GM19240 (cell line): ENCODE data around the gene INF2.
A peak's percentile ranks its signal among the peaks of the same experiment; 100 is the strongest.

Source experiments
- DNase-seq: peaks from one replicate; pipeline ENCODE4 v3.0.0; 2011; ENCODE audit warnings: low spot score; ENCODE audit not compliant: insufficient read length

The INF2 gene

DNA sequence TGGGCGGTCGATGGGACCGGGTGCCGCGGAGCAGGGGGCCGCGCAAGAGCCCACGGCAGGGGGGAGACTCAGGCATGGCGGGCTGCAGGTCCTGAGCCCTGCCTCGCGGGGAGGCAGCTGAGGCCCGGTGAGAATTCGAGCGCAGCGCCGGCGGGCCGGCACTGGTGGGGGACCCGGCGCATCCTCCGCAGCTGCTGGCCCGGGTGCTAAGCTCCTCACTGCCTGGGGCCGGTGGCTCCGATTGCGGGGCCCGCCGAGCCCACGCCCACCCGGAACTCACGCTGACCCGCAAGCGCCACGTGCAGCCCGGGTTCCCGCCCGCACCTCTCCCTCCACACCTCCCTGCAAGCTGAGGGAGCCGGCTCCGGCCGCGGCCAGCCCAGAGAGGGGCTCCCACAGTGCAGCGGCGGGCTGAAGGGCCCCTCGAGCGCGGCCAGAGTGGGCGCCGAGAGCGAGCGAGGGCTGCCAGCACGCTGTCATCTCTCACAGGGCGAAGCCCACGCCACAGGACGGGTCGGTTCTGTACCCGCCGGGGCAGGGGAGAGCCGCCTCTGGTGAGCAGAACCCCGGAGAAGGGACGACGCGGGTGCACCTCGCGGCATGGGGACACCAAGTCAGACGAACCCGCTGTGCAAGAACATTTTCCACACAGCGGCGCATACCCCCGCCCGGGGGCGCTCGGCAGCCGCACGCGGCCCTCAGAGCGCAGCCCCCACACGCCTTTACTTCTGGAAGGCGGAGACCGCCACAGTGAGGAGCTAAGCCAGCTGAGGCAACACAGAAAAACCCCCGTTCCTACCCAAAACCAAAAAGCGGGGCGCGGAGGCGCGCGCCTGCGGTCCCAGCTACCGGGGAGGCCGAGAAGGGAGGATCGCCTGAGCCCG lies 62.4 kb downstream of the INF2 start:
- no peak for DNase-seq

DNA sequence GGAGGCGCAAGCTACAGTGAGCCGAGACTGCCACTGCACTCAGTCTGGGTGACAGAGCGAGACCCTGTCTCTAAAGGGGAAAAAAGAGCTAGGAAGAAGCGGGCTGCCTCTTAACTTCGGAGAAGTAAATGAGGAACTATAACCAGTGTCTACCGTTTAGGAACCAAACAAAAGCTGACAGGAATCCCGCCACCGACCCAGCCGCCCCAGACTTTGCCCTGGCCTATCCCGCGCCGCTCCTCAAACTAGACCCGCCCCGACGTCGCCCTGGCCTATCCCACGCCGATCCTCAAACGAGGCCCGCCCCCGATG lies 63.0 kb downstream of the INF2 start:
- DNase-seq = peak; percentile 97

DNA sequence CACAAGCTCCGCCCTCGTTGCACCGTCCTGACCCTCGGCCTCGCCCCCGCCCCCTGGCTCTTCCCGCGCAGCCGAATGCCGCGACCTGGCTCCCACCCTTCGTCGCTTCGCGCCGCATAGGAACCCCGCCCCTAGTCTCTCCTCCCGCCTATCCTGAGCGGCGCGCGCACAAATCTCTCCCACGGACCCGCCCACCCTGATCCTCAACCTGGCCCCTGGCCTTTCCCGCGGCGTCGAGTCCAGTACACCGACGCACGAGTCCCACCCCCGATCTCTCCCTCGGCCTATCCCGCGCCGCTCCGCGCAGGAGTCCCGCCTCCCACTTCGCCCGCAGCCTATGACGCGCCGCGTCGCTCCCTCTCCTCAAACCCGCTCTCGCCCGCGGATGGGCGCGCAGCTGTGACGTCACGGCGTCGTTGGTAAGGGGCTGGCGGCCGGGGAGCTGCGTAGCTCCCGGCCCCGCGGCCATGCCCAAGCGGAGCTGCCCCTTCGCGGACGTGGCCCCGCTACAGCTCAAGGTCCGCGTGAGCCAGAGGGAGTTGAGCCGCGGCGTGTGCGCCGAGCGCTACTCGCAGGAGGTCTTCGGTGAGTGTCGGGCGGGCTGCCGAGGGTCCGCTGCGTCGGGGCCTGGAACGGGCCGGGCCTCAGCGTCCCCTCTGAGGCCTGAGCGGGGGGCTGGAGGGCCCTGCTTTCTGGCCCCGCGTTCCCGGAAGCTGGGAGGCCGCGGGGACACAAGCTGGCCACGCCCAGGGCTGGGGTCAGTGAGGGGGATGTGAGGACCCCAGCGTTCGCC lies 63.5 kb downstream of the INF2 start, which contains the start of gene SIVA1:
Gene SIVA1, plus strand, starts transcription at position 413 of the 793 bp plus-strand sequence. Its CDS starts 55 bp downstream, at position 468.
- DNase-seq = peak; percentile 98

DNA sequence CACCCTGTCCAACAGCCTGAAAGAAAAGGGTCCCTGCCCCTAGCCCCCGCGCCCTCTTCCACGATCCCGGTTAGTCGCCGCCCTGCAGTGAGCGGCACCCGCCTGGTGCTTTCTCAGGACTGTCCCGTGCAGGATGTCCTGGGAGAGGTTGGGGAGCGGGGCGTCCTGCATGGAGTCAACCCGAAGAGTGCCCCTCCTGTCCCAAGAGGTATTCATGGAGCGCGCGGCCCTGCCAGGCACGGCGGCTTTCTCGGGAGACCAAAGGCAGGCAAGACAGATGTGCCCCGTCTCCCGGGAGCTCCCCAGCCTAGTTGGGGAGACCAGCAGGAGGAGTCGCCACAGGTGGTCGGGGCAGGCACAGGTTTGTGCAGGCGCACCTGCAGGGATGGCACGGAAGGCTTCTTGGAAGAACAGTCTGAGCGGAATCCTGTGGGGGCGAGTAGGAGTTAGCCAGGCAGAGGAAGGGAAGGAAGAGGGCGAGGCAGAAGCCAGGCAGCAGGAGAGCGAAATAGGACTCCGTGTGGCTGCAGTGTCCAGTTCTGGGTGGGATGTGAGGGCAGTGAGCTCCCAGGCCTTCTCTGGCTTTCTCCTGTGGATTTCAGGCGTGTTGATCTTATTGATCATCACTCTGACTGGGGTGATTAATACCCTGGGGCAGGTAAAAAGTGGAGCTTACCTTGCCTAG lies 64.3 kb downstream of the INF2 start:
- no peak for DNase-seq

DNA sequence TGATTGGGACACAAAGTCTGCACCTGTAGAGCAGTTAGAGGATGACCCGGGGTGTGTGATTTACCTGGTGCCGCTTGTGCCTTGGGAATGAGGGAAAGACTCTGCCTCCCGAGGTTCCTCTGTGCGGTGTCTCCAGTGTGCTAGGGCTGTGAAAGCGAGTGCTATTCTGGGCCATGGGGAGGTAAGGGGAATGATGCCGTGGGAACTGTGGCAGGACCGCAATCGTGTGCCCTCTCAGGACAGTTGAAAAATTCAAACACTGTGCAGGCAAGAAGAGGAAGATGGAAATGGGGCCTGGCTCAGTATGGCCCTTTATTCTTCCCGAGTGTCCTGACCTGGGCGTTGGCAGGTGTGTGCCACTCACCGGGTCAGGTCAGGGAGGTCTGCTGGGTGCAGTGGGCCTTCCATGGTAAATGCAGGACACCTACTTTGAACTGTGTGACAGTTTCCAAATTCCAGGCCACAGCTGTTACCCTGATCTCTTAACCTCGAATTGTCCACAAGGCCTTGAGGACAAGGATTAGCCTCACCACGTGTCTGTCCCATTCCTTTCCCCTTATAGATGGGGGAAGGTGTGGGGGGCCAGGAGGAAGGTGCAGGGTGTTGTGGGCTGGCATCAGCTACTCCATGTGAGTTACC lies 64.9 kb downstream of the INF2 start:
- DNase-seq = no peak

DNA sequence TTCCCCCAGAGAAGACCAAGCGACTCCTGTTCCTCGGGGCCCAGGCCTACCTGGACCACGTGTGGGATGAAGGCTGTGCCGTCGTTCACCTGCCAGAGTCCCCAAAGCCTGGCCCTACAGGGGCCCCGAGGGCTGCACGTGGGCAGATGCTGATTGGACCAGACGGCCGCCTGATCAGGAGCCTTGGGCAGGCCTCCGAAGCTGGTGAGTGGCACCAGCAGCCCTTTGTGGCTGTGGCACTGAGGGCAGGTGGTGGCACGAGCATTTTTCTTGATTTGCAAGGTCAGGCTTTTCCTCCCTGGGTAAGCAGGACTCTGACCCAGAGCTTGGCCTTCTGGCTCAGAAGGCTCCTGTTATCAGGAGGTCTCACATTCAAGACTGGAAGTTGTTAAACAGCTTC lies 66.2 kb downstream of the INF2 start:
- DNase-seq = no peak

DNA sequence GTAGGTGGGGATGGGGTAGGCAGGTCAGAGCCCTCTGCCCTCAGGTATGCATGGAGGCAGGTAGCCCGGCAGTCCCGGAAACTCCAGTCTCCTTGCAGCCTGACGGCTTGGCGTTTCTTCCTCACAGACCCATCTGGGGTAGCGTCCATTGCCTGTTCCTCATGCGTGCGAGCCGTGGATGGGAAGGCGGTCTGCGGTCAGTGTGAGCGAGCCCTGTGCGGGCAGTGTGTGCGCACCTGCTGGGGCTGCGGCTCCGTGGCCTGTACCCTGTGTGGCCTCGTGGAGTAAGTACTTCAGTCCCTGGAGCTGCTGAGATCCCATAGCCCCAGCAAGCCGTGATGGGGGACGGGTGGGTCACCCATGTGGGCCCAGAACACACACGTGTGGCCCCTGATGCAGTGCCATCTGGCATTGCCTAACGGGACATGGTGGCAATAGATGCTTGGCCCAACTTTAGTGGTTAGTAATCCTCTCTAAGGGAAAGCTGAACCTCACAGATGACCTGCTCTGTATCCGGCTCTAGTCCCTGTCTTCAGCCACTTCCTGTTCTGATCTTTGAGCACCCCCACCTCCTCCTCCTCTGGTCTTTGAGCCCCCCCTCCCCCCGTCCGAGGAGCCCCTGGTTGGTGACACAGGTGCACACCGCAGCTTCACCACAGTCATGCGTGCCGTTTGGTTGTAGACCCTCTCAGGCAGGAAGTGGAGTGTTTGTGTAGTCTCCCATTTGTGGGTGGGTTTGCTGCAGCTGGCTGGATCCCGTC lies 67.2 kb downstream of the INF2 start:
- no peak for DNase-seq

DNA sequence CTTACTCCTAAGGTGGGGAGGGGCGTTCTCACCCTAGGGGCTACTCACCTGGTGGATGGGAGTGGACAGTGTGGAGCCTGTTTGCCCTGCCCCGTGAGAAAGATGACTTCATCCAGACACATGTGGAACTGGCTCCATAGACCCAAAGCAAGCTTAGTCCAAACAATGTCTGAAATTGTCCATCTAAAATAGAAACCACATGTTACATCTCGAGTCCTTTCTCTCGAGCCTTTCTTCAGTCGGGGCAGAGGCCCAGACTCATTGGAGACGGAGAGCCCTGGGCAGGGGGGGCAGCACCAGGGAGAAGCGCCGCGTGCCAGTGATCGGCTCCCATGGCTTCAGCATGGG lies 67.8 kb downstream of the INF2 start:
- no peak for DNase-seq

DNA sequence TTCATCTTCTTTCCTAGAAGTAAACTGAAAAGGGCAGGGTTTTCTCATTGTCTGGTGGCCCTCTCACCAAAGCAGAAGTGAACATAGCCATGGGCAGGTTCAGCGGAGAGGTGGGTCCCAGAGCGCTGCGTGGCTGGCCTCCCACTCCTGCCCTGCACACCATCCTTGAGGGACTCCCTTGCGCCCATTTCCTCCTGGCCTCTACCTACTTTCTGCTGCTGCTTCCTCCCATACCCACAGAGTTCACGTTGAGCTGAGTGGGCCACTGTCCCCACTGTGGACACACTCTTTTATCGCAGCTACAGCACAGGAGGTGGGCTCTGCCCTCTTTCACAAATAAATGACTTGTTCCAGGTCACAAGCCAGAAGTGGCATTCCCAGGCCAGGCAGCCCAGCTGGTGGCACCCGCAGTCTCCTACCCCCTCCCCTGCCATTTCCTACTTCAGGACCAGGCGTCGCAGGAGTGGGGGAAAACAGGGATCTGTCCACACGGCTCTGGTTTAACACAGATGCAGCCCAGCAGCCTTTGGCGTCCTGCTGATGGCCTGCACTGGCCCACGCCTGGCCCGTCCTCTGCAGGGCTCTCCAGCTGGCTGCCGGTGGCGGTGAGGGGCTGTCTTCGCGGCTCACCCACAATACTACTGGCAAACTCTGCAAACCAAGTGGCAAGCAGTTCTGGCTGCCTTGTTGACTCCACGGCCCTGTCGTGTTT lies 68.4 kb downstream of the INF2 start:
- DNase-seq = no peak

DNA sequence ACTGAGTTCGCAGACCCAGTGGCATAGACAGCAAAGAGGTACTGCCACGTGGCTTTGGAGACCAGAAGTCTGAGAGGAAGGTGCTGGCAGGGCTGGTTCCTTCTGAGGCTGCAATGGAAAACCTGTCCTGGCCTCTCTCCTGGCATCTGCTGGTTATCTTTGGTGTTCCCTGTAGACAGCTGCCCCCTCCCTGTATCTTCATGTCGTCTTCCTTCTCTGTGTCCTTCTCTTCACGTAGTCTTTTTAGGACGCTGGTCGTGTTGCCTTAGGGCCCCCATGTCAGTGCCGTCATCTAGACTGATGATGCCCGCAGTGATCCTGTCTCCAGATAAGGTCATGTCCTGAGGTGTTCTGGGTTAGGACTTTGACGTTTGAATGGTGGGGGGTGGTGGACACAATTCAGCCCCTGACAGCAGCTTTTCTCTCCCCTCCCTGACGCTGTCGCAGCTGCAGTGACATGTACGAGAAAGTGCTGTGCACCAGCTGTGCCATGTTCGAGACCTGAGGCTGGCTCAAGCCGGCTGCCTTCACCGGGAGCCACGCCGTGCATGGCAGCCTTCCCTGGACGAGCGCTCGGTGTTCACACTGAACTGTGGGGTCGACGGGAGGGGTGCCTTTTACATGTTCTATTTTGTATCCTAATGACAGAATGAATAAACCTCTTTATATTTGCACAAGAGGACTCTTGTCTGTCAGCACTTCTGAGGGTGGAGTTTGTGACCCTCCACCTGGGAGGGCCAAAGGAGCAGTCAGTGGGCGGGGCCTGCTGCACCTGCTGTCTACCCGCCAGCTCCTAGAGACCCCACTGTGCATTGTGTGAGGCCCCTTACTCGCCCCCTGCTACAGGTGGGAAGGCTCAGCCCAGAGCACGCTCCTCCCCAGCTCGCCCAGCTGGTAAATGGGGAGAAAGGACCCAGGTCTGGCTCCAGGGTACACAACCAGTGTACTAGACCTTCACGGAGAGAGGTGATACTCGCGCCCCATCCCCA lies 69.9 kb downstream of the INF2 start:
- DNase-seq = no peak

DNA sequence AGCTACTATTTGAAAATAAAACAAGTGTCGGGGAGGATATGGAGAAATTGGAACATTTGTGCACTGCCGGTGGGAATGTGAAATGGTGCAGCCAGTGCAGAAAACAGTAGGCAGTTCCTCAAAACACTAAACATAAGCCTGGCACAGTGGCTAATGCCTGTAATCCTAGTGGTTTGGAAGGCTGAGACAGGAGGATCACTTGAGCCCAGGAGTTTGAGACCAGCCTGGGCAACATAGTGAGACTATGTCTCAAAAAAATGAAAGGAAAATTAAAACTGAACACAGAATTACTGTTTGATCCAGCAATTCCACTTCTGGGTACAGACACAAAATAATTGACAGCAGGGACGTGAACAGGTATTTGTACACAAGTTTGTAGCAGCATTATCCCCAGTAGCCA lies 76.1 kb downstream of the INF2 start:
- DNase-seq = no peak

DNA sequence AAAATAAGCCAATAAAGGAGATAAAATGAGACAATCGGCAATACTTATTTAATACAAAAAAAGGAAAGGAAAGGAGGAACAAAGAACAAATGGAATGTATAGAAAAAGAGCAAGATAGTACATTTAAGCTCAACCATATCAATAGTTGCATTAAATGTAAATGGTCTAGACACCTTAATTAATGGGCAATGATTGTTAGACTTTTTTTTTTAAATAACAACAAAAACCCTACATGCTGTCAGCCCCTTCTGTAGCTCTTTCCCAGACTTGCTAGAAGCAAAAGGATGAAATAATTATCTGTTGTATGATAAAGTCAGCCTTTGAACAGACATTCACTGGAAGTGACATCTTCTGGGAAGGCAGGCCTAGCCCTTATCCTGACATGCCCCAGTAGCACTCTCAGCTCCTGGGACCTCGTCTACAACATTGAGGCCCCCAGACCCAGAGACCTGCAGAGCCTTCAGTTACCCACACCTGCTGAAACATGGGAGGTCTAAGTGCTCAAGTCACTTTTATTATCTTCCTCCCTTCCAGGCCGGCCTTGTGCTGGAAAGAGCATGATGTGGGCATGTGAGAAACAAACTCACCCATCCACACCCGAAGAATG lies 76.9 kb downstream of the INF2 start:
- no peak for DNase-seq

DNA sequence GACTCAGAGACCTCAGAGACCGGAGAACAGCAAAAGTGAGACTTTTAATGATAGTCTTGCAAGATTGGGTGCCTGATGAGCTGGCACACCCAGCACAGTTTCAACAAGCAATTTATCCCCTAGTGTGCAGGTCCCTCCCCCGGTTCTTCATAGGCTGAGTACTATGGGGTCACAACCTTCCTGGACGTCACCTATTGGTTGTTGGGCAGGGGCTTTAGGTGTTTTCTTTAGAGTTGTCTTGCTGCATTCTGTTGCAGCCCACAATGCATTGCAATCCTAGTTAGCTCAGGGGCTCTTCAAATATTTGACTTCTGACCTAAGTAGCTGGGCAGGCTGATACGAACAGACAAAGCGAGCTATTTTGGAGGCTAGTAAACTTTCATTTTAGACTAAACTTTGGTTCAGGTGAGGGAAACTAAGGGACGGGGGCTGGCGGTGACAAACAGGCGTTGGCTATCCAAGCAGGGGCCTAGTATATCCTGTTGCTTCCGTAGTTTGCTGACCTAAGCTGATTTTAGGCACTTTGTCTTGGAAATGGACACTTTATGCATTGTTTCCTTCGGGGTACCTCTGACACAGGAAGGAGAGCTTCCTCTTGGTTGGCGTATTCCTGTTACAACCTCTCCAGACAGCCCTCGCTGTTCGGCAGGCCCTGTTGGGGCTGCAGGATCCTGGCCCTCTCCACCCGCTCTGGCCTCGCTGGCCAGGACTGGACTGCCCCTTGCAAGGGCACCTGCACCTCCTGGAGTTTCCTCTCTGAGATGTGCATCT lies 77.6 kb downstream of the INF2 start:
- no peak for DNase-seq

DNA sequence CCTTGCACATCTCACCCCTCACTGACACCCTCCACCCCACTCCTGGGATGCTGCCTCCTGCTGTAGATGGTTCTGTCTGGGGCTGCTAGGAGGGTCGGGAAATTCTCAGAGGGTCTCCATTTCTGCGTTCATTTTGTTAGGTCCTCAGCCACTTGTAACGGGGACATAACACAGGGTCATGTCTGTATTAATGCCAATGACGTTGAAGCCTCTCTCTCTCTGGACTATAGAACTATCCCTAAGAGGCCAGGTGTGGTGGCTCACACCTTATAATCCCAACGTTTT lies 78.2 kb downstream of the INF2 start:
- no peak for DNase-seq

DNA sequence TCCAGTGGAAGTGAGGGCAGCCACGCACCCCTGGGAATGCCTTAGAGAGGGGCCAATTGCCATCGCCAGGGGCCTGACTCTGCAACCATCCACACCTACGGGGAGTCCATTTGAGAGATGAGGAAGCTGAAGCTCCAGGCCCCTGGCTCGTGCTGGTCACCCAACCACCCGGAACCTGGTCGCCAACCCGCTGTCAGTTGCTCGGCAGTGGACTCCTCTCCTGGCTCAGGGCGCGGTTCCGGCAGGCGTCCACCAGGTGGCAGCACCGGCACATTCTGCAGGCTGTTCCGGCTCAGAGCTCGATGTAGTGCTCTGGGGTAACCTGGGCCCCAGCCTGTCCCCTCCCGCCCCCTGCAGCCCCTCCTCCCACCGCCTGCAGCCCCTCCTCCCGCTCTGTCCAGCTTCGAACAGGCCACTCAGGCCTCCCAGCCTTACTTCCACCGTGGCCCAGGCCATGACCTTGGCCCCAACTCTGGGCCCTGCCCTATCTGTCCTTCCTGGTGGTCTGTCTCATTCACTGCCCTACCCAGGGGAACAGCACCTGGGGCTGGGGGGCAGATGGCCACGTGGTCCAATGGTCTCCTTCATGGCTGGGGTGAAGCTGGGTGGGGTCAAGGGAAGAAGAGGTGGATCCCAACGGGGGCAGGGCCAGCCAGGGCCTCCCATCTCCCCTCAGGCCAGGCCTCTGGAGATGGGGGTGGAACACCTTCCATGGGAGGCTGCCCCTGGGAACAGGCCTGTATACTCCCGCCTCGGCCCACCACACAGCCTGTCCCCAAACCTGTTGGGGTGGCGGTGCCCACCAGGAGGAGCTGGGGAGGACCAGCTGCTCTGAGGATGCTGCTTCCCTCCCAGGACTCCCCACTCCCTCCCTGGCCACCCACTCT lies 79.3 kb downstream of the INF2 start:
- peak; percentile 94 for DNase-seq

DNA sequence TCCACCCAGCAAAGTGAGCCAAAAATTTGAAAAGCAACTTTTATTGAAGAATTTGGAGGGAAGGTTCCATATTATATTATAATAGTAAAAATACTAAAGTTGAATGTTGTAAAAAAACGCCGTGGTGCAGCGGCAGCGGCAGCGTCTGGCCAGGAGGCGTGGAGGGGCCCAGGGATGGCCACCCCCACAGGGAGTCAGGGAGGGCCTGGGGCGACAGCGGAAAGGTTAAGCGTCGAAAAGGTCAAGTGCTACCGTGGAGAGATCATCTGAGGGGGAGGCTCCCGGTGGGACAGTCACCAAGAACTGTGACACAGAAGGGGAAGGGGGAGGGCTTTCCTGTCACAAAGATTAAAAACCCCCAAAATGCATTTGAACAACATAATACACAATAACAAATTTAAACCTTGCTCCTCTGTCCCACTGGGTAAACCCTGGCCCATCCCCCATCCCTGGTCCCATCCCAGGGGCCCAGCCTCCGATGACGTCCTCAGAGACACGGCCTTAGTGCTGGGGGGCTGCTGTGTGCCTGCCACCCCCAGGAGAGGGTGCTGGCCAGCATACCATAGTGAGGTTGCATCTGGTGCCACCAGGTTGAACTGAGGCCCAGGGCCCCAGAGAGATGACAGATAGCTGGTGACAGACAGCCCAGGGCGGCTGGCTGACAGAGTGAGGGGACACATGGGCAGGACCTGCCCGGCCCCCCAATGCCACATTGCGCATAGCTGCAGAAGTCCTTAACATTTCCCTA lies 80.1 kb downstream of the INF2 start:
- DNase-seq = no peak
